GM20000 (cell line): Measurements from ENCODE around the gene PRDM5.

Source experiments
- DNase-seq: peaks from one replicate; pipeline ENCODE4 v3.0.0; 2012; ENCODE audit warnings: low spot score
- TF ChIP-seq, protein P1 (sequence below): IDR thresholded peaks from 2 replicates; pipeline ENCODE4 v1.5.1; 2012; ENCODE audit warnings: mild to moderate bottlenecking, control low read depth; ENCODE audit errors: extremely low read depth, missing control alignments

PRDM5 gene

DNA sequence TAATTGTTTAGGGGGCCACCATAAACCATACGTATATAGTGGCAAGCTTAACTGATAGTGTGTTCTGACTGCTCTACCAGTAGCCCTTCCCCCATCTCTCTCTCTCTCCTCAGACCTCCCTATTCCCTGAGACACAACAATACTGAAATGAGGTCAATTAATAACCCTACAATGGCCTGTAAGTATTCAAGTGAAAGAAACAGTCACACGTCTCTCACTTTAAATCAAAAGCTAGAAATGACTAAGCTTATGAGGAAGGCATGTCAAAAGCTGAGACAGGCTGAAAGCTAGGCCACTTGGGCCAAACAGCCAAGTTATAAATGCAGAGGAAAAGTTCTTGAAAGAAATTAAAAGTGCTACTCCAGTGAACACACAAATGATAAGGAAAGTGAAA is 78.0 kb downstream of the PRDM5 start:
- TF ChIP-seq, protein P1, sequence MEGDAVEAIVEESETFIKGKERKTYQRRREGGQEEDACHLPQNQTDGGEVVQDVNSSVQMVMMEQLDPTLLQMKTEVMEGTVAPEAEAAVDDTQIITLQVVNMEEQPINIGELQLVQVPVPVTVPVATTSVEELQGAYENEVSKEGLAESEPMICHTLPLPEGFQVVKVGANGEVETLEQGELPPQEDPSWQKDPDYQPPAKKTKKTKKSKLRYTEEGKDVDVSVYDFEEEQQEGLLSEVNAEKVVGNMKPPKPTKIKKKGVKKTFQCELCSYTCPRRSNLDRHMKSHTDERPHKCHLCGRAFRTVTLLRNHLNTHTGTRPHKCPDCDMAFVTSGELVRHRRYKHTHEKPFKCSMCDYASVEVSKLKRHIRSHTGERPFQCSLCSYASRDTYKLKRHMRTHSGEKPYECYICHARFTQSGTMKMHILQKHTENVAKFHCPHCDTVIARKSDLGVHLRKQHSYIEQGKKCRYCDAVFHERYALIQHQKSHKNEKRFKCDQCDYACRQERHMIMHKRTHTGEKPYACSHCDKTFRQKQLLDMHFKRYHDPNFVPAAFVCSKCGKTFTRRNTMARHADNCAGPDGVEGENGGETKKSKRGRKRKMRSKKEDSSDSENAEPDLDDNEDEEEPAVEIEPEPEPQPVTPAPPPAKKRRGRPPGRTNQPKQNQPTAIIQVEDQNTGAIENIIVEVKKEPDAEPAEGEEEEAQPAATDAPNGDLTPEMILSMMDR, result no peak
- DNase-seq, result no peak

DNA sequence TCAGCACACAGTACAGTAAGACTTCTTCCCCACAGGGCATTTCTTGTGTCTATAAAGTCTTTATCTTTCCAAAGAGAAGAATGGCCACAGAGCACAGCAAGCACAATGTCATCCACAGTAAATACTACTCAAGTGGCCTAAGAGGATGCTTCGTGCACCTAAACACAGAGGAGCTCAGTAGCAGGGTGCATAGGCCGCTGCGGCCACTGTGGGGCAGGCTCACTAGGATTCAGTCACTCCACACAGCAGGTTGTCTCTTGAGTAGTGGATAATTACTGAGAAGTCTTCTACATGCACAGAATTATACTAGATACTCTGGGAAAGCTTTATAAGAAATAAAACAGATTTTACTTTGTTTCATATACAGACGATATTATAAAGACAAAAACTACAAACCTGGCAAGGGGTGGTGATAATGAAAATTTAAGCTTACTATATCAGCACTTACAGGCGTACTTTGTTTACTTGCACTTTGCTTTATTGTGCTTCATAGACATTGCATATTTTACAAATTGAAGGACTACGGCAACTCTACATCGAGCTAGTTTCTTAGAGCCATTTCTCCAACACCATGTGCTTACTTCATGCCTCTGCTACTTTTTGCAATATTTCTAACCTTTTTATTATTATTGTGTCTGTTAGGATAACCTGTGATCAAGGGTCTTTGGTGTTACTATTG is 78.5 kb downstream of the PRDM5 start:
- TF ChIP-seq, protein P1, result no peak
- no peak for DNase-seq

DNA sequence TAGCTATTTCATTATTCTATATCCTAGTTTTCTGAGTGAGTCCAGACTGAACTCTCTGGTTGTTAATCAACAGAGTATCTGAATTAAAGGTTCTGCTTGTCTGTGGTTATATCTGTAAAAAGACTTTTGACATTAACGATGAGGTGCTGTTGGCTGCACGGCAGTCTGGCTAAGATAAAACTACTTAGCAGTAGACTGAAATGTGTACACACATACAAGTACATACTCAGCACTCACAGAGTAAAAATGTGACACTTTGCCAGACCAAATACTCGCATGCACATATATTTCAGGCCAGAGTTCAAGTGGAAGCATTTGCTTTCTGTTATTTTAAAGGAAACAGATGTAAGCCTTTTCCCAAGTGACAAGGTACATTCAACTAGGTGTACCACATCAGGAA is 80.5 kb downstream of the PRDM5 start:
- TF ChIP-seq, protein P1, result no peak
- no peak for DNase-seq

DNA sequence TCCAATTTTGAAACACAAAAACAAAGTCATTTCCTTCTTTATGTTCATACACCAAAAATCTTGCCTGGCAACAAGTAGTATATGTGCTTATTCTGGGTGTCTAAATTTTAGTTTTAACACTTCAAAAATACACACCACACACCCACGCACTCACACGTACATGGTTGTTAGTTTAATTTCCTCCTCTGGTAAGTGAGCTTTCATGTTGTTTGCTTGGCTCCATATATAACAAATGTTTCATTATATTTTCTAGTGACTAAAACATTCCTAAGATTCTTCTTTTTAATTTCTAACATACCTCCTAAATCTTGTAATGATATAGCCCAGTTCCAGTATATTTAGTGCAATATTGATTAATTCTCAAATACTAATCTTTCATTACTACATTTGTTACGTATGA is 80.9 kb downstream of the PRDM5 start:
- TF ChIP-seq, protein P1, result no peak
- DNase-seq, result no peak

DNA sequence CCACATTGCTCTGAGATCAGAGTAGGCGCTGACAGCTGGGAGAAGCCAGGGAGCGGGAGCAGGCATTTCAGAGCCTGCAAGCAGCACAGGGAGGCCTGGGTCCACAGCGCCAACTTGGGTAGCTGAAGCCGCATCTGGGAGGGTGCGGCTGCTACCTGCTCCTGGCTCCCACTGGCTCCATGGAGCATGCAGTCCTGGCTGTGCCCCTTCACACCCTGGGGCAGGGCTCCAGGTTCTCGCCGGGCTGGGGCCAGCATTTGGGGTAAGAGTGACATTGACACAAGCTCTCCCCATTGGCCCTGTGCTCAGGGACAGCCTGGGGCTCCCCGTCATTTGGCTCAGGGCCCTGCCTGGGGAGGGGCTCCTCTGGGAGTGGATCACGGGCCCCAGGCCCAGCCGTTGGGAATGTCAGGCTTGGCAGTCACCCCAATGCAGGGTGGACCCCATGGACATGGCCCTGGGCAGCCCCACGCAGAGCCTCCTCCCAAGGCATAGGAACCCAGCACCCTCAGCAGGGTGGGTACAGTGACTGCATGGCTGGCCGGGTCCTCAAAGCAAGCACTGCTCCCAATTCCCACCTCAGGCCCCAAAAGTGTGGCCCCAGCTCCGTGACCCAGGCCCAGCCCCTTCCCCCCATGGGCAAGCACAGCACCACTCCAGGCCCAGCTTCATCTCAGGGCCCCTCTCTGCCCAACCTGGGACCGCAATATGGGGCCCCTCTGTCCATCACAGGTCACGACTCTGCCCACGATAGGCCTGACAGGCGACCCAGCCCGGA is 82.4 kb downstream of the PRDM5 start:
- no peak for DNase-seq
- TF ChIP-seq, protein P1, result no peak

DNA sequence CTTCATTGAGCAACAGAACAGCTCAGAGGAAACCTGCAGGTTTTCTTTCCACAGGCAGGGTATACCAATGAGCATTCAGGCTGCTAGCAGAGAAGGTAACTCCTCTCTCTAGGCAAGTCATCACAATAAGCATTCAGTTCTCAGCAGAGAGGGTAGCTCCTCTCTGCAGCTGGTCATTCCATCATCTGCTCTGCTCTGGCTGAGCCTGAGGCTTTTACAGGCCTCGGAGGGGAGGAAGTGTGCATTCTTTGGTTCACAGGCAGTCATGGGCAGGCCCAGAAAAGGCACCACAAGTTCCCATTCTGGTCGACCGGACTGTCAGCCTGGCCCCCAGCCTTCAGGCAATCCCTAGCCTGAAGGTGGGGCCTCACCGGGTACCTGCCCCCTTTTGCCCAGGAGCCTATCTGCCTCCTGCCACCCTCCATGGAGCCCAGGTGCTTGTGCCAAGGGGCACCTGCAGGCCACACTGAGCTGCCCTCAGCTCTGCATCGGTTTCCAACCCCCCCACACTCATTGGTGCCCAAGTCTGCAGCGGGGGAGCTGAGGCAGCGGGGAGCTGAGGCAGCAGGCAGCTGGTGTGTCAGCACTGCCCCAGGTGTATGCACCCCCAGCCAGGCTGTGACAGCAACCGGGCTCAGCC is 83.1 kb downstream of the PRDM5 start:
- DNase-seq, result no peak
- TF ChIP-seq, protein P1, result no peak

DNA sequence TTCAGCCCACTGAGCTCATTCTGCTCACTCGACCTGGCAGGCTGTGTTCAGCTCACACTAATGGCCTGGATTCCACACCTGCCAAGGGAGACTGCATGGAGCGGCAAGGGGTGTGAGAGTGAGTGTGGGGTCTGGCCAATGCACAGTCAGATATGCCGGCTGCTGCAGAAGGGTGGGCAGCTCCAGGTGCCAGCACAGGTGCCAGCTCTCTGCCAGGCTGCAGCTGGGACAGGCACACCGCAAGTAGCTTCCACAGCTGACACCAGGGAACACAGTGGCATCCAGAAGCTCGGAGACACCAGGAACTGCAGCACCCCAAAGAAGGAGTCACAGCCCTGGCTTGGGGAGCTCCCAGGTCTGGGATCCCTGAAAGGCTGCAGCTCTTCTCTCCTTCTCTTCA is 83.7 kb downstream of the PRDM5 start:
- TF ChIP-seq, protein P1, result no peak
- DNase-seq, result no peak
